Ishikawa (cell line): ENCODE data around the gene CDC40.

Experiments used
- CEBPB ChIP-seq: IDR thresholded peaks from 2 replicates; pipeline ENCODE4 v1.6.1; 2012
- CREB1 ChIP-seq: IDR thresholded peaks from 2 replicates; pipeline ENCODE4 v1.6.1; 2012; ENCODE audit warnings: low read depth
- EGR1 ChIP-seq: IDR thresholded peaks from 2 replicates; pipeline ENCODE4 v1.6.1; 2012
- EP300 ChIP-seq: IDR thresholded peaks from 2 replicates; pipeline ENCODE4 v1.6.1; 2012; ENCODE audit warnings: borderline replicate concordance
- FOXM1 ChIP-seq: IDR thresholded peaks from 2 replicates; pipeline ENCODE4 v1.6.1; 2012; ENCODE audit warnings: low read depth, borderline replicate concordance
- MAX ChIP-seq: IDR thresholded peaks from 2 replicates; pipeline ENCODE4 v1.6.1; 2012
- NFIC ChIP-seq: IDR thresholded peaks from 2 replicates; pipeline ENCODE4 v1.6.1; 2012
- RAD21 ChIP-seq: IDR thresholded peaks from 2 replicates; pipeline ENCODE4 v1.6.1; 2012; ENCODE audit warnings: low read depth
- TAF1 ChIP-seq: IDR thresholded peaks from 2 replicates; pipeline ENCODE4 v1.6.1; 2012; ENCODE audit warnings: low read depth, mild to moderate bottlenecking
- TCF12 ChIP-seq: IDR thresholded peaks from 2 replicates; pipeline ENCODE4 v1.6.1; 2012; ENCODE audit warnings: low read depth
- TEAD4 ChIP-seq: IDR thresholded peaks from 2 replicates; pipeline ENCODE4 v1.6.1; 2012
- YY1 ChIP-seq: IDR thresholded peaks from 2 replicates; pipeline ENCODE4 v1.6.1; 2012; ENCODE audit warnings: low read depth
- ZBTB7A ChIP-seq: IDR thresholded peaks from 2 replicates; pipeline ENCODE4 v1.6.1; 2012; ENCODE audit warnings: low read depth
- TF ChIP-seq, protein P1 (sequence below): IDR thresholded peaks from 2 replicates; pipeline ENCODE4 v1.6.1; 2012; ENCODE audit warnings: low read depth, mild to moderate bottlenecking
- TF ChIP-seq, protein P2 (sequence below): IDR thresholded peaks from 2 replicates; pipeline ENCODE4 v1.6.1; 2012

The CDC40 gene

DNA sequence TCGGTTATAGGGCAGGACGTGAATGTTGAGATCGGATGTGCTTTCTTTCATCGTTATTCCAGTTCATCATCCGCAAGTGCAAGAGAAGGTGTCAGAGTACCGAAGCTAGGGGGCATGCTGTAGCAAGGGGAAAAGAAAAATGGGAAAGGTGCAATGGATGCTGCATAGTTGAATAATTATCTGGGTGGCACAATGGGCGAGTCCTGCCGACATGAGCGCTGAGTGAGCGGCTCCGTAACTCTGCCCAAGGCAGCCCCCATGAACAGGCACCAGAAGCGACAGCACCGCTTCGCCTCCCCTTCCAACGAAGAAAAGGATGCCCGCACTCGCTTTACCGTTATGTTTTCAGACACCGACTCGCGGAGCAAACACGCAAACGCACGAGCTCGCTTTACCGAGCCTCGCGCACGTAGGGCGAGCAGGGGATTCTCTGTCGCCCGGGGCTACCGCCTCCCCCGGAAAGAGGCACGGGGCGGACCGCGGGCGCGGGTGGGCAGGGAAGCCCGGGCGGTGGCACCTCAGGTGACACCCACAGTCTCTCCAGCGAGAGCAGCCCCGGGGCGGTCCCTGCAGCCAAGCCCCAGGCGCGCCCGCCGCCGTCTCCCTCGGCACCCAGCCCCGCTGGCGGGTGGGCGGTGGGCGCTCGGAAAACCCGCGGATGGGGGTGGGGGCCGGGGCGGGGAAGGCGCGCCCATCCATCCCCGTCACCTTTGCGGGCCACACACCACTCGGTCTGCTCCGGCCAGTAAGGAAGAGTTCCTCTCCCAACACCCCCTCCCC is 1.4 kb upstream of the CDC40 start:
- TF ChIP-seq MAX (no peak), RAD21 (peak; percentile 72), EGR1 (no peak)

- TF ChIP-seq CEBPB (peak; percentile 95), NFIC (peak; percentile 29; the same call in 1 of the 2 replicates), FOXM1 (0 out of 2 replicates have a peak, but pooled peaks have one; percentile 36), YY1 (0 out of 2 replicates have a peak, but pooled peaks have one; percentile 8), CREB1 (peak; percentile 28), MAX (peak; percentile 74), EGR1 (peak; percentile 55; the same call in 1 of the 2 replicates), EP300 (peak; percentile 49; the same call in 1 of the 2 replicates), TAF1 (peak; percentile 67), TCF12 (peak; percentile 63; the same call in 1 of the 2 replicates), ZBTB7A (peak; percentile 90), TEAD4 (0 out of 2 replicates have a peak, but pooled peaks have one; percentile 7), RAD21 (no peak)
- TF ChIP-seq, protein P1, sequence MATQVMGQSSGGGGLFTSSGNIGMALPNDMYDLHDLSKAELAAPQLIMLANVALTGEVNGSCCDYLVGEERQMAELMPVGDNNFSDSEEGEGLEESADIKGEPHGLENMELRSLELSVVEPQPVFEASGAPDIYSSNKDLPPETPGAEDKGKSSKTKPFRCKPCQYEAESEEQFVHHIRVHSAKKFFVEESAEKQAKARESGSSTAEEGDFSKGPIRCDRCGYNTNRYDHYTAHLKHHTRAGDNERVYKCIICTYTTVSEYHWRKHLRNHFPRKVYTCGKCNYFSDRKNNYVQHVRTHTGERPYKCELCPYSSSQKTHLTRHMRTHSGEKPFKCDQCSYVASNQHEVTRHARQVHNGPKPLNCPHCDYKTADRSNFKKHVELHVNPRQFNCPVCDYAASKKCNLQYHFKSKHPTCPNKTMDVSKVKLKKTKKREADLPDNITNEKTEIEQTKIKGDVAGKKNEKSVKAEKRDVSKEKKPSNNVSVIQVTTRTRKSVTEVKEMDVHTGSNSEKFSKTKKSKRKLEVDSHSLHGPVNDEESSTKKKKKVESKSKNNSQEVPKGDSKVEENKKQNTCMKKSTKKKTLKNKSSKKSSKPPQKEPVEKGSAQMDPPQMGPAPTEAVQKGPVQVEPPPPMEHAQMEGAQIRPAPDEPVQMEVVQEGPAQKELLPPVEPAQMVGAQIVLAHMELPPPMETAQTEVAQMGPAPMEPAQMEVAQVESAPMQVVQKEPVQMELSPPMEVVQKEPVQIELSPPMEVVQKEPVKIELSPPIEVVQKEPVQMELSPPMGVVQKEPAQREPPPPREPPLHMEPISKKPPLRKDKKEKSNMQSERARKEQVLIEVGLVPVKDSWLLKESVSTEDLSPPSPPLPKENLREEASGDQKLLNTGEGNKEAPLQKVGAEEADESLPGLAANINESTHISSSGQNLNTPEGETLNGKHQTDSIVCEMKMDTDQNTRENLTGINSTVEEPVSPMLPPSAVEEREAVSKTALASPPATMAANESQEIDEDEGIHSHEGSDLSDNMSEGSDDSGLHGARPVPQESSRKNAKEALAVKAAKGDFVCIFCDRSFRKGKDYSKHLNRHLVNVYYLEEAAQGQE = no peak
- TF ChIP-seq, protein P2, sequence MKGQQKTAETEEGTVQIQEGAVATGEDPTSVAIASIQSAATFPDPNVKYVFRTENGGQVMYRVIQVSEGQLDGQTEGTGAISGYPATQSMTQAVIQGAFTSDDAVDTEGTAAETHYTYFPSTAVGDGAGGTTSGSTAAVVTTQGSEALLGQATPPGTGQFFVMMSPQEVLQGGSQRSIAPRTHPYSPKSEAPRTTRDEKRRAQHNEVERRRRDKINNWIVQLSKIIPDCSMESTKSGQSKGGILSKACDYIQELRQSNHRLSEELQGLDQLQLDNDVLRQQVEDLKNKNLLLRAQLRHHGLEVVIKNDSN = no peak
Observed at GRCh38 chr6:110179406-110180227, 610 bp upstream of the CDC40 start, which contains the start of gene WASF1. TSS of gene WASF1 (minus strand) at chr6:110179670. CDS start at chr6:110127601, 52,069 bp downstream.

GRCh38 chr6:110181131-110182030 is 1.2 kb downstream of the CDC40 start:
- TF ChIP-seq YY1 (no peak), MAX (no peak), ZBTB7A (no peak)

GRCh38 chr6:110183292-110183885 is 3.2 kb downstream of the CDC40 start:
- no peak for TF ChIP-seq EP300
- TF ChIP-seq RAD21 = no peak
- no peak for TF ChIP-seq CEBPB
- TF ChIP-seq ZBTB7A = no peak
- no peak for TF ChIP-seq TAF1
- TF ChIP-seq, protein P2 = no peak
- TF ChIP-seq TCF12 = no peak
- no peak for TF ChIP-seq NFIC
- TF ChIP-seq FOXM1 = no peak
- no peak for TF ChIP-seq YY1
- TF ChIP-seq TEAD4 = no peak
- no peak for TF ChIP-seq CREB1
- TF ChIP-seq, protein P1 = no peak
- no peak for TF ChIP-seq EGR1
- TF ChIP-seq MAX = no peak
